Fibroblast of villous mesenchyme (primary cell): ENCODE results near the gene ACTA1. TPM values are rescaled to one million over a fixed set of nuclear protein-coding genes. Genes with fewer than 3 reads are reported as not detected.
"Not testable (repeated sequence)": the region's sequence is repeated elsewhere in the genome, so short reads cannot be mapped to it uniquely, and the experiment has no call there.

Experiments
- DNase-seq: peaks from one replicate; pipeline ENCODE4 v3.0.0-alpha.2; 2010; ENCODE audit warnings: low read depth
- H3K4me3 ChIP-seq: 2 replicates; pipeline ENCODE4 v1.5.1; 2011; ENCODE audit warnings: low read depth, mild to moderate bottlenecking, low read length
- CTCF ChIP-seq: IDR thresholded peaks from 2 replicates; pipeline ENCODE4 v1.5.1; 2012; ENCODE audit warnings: low read depth, mild to moderate bottlenecking, low read length; ENCODE audit not compliant: insufficient read depth
- total RNA-seq: library from RNA; depleted of rRNA; stranded (reverse); fragments of >200 nt; gene quantifications from 2 replicates; pipeline ENCODE4 v1.2.3, GENCODE V29; 2012

The ACTA1 gene
- total RNA-seq, 1 donor = not detected

GRCh38 chr1:229425564-229426159, 8.2 kb downstream of the ACTA1 start:
- DNase-seq = no peak
- no peak for TF ChIP-seq CTCF
- no peak overlapping the region for H3K4me3 ChIP-seq

GRCh38 chr1:229420765-229421164, 13.1 kb downstream of the ACTA1 start:
- TF ChIP-seq CTCF = no peak
- no peak overlapping the region for H3K4me3 ChIP-seq
- no peak for DNase-seq

- H3K4me3 ChIP-seq = no peak overlapping the region
- TF ChIP-seq CTCF = no peak
- DNase-seq = no peak
Measured at GRCh38 chr1:229420224-229420623, 13.7 kb downstream of the ACTA1 start.

- H3K4me3 ChIP-seq, DNase-seq: not testable (repeated sequence)
Measured at GRCh38 chr1:229418586-229418985, 15.3 kb downstream of the ACTA1 start.

GRCh38 chr1:229412810-229413209, 21.1 kb downstream of the ACTA1 start:
- not testable (repeated sequence) for H3K4me3 ChIP-seq, DNase-seq

- no peak for DNase-seq
- no peak for TF ChIP-seq CTCF
Measured at GRCh38 chr1:229412056-229412455, 21.8 kb downstream of the ACTA1 start.

GRCh38 chr1:229411434-229412055, 22.3 kb downstream of the ACTA1 start:
- DNase-seq = no peak
- H3K4me3 ChIP-seq = no peak overlapping the region
- TF ChIP-seq CTCF = no peak

More at GRCh38 chr1:229412056-229412455, 21.8 kb downstream of the ACTA1 start:
- H3K4me3 ChIP-seq = no peak overlapping the region
